ENCODE measurements around the gene FIBP.

DNA sequence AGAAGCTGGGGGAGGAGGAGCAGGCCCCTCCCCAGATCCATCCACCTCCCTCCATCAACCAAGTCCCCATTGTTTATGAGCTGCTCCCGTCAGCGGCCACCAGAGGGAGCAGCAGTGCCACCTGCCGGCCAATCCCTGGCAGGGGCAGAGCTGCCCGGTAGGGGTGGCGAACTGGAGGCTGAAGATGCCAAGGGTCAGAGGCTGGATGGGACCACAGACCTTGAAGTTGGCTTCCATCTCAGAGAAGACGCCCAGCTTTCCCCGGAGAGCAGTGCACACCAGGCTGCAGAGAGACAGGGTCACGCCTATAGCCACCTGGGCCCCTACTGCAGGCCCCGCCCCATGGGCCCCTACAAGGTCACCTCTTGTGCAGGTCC lies 3.6 kb downstream of the FIBP start:
- TF ChIP-seq, protein P1, sequence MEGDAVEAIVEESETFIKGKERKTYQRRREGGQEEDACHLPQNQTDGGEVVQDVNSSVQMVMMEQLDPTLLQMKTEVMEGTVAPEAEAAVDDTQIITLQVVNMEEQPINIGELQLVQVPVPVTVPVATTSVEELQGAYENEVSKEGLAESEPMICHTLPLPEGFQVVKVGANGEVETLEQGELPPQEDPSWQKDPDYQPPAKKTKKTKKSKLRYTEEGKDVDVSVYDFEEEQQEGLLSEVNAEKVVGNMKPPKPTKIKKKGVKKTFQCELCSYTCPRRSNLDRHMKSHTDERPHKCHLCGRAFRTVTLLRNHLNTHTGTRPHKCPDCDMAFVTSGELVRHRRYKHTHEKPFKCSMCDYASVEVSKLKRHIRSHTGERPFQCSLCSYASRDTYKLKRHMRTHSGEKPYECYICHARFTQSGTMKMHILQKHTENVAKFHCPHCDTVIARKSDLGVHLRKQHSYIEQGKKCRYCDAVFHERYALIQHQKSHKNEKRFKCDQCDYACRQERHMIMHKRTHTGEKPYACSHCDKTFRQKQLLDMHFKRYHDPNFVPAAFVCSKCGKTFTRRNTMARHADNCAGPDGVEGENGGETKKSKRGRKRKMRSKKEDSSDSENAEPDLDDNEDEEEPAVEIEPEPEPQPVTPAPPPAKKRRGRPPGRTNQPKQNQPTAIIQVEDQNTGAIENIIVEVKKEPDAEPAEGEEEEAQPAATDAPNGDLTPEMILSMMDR (IDR thresholded peaks at IDR 0.05), result peak; percentile 94 to 99 (median 97)
- TF ChIP-seq POLR2A (IDR thresholded peaks at IDR 0.05) (no peak), POLR2AphosphoS5 (IDR thresholded peaks at IDR 0.05) (peak in 2 of 3 donors; percentile 38 to 69)
